ENCODE measurements around the gene SIDT2.

DNA sequence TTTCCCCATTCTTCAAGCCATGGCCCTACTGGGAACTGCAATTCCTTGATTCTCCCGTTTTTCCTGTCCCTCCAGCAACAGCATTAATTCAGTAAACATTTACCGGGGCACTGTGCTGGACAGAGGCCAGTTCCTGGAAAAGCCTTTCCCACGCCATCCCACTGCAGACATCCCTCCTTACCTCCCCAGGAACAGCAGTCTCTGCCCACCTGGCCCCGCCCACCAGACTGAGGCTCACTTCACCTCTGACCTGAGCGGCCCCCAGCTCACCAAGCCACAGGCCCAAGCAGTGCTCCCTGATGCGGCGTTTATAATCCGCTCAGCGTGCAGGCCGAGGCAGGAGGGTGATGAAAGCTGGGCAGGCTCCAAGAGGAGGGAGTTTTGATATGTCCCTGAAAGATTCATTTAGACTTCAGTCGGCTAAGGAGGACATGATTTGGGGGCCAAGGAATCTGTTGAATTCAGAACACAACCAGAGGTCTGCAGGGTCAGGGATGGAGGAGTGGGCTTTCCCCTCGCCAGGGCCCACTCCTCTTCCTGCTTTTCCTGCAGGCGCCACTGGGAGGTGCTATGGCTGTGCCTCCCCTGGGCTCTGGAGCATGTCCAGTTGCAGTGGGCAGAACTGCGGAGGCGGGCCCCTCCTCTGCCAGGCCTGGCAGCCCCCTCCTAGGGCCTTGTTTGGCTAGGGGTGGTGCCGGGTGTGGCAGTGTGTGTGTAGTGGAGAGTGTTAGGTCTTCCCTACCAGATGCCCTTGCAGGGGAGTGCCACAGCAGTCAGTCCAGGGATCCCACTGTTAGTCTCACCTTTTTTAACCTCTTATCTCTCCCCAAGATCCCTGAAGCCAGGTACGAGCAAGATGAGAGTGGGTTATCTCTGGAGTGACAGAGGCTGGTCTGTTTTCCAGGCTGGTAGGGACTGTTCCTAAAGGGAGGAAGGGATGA, 19.2 kb downstream of the SIDT2 start:
- TF ChIP-seq POLR2AphosphoS5 (IDR thresholded peaks at IDR 0.05; ENCODE audit: low read depth, low read length) = no peak
- no peak for TF ChIP-seq EZH2phosphoT487 (IDR thresholded peaks at IDR 0.05; ENCODE audit: borderline replicate concordance)
- no peak for TF ChIP-seq POLR2A (IDR thresholded peaks at IDR 0.05; ENCODE audit: borderline replicate concordance, extremely low read depth, insufficient read depth, insufficient read length)
- TF ChIP-seq EZH2 (IDR thresholded peaks at IDR 0.05) = no peak
- TF ChIP-seq SRF (IDR thresholded peaks at IDR 0.05; ENCODE audit: low read depth) = no peak
- TF ChIP-seq YY1 (IDR thresholded peaks at IDR 0.05; ENCODE audit: extremely low read depth, insufficient replicate concordance, low read depth, low read length) = no peak
- TF ChIP-seq JUND (IDR thresholded peaks at IDR 0.05) = no peak
- no peak for TF ChIP-seq EGR1 (IDR thresholded peaks at IDR 0.05; ENCODE audit: low read depth)
- TF ChIP-seq, protein P1, sequence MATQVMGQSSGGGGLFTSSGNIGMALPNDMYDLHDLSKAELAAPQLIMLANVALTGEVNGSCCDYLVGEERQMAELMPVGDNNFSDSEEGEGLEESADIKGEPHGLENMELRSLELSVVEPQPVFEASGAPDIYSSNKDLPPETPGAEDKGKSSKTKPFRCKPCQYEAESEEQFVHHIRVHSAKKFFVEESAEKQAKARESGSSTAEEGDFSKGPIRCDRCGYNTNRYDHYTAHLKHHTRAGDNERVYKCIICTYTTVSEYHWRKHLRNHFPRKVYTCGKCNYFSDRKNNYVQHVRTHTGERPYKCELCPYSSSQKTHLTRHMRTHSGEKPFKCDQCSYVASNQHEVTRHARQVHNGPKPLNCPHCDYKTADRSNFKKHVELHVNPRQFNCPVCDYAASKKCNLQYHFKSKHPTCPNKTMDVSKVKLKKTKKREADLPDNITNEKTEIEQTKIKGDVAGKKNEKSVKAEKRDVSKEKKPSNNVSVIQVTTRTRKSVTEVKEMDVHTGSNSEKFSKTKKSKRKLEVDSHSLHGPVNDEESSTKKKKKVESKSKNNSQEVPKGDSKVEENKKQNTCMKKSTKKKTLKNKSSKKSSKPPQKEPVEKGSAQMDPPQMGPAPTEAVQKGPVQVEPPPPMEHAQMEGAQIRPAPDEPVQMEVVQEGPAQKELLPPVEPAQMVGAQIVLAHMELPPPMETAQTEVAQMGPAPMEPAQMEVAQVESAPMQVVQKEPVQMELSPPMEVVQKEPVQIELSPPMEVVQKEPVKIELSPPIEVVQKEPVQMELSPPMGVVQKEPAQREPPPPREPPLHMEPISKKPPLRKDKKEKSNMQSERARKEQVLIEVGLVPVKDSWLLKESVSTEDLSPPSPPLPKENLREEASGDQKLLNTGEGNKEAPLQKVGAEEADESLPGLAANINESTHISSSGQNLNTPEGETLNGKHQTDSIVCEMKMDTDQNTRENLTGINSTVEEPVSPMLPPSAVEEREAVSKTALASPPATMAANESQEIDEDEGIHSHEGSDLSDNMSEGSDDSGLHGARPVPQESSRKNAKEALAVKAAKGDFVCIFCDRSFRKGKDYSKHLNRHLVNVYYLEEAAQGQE (IDR thresholded peaks at IDR 0.05; ENCODE audit: low read depth) = no peak
- TF ChIP-seq SP1 (IDR thresholded peaks at IDR 0.05; ENCODE audit: low read depth) = no peak
